Neural cell (in vitro differentiated cells): ENCODE results near the gene AHNAK2. TPM values are rescaled to one million over a fixed set of nuclear protein-coding genes. Genes with fewer than 3 reads are reported as not detected.

Experiments used
- H2AFZ ChIP-seq: fragments of 200-600, 300-800 bp; sonication (generic), shearing (Covaris generic); 2 replicates; pipeline ENCODE4 v1.6.0; 2014; ENCODE audit warnings: low read depth, mild to moderate bottlenecking, antibody characterized with exemption, low read length, moderate library complexity
- H3F3A ChIP-seq: fragments of 200-600 bp; shearing (Covaris generic); 2 replicates; pipeline ENCODE4 v1.6.1; 2016; ENCODE audit warnings: mild to moderate bottlenecking, moderate library complexity, mixed read lengths, antibody characterized with exemption, low read length; ENCODE audit not compliant: insufficient read depth, poor library complexity, severe bottlenecking
- H3K27ac ChIP-seq: fragments of 200-600, 300-800 bp; sonication (generic), shearing (Covaris generic); 2 replicates; pipeline ENCODE4 v1.5.1; 2014; ENCODE audit warnings: mild to moderate bottlenecking, low read length, moderate library complexity
- H3K27me3 ChIP-seq: fragments of 300-800, 200-600 bp; sonication (generic), shearing (Covaris generic); 2 replicates; pipeline ENCODE4 v1.6.0; 2014; ENCODE audit warnings: mild to moderate bottlenecking, low read depth, low read length, moderate library complexity; ENCODE audit not compliant: insufficient read depth
- H3K36me3 ChIP-seq: fragments of 300-800, 200-600 bp; sonication (generic), shearing (Covaris generic); 2 replicates; pipeline ENCODE4 v1.5.1; 2014; ENCODE audit warnings: mild to moderate bottlenecking, antibody characterized with exemption, low read length, moderate library complexity; ENCODE audit not compliant: insufficient read depth
- H3K4me2 ChIP-seq: fragments of 300-800, 200-600 bp; sonication (generic), shearing (Covaris generic); 2 replicates; pipeline ENCODE4 v1.6.0; 2014; ENCODE audit warnings: mild to moderate bottlenecking, low read length
- H3K4me3 ChIP-seq: fragments of 300-800, 200-600 bp; sonication (generic), shearing (Covaris generic); 2 replicates; pipeline ENCODE4 v1.5.1; 2014; ENCODE audit warnings: mild to moderate bottlenecking, low read length, moderate library complexity
- H3K79me2 ChIP-seq: fragments of 200-600 bp; shearing (Covaris generic); replicated peaks from 2 replicates; pipeline ENCODE4 v1.6.0; 2014; ENCODE audit warnings: mild to moderate bottlenecking, low read length, moderate library complexity; ENCODE audit not compliant: insufficient read depth
- H3K9ac ChIP-seq: fragments of 300-800, 200-600 bp; sonication (generic), shearing (Covaris generic); 2 replicates; pipeline ENCODE4 v1.6.1; 2016; ENCODE audit warnings: mild to moderate bottlenecking, low read length, mixed read lengths
- H3K9me2 ChIP-seq: fragments of 200-600 bp; shearing (Covaris generic); 2 replicates; pipeline ENCODE4 v1.6.1; 2016; ENCODE audit warnings: mild to moderate bottlenecking, low read length, mixed read lengths; ENCODE audit not compliant: insufficient read depth
- H3K9me3 ChIP-seq: fragments of 200-600, 300-800 bp; sonication (generic), shearing (Covaris generic); 2 replicates; pipeline ENCODE4 v1.6.1; 2016; ENCODE audit warnings: mild to moderate bottlenecking, mixed run types, low read length, moderate library complexity, mixed read lengths
- H4K20me1 ChIP-seq: fragments of 200-600 bp; shearing (Covaris generic); 2 replicates; pipeline ENCODE4 v1.6.1; 2016; ENCODE audit warnings: mild to moderate bottlenecking, mixed run types; ENCODE audit not compliant: insufficient read depth
- POLR2AphosphoS5 ChIP-seq: IDR thresholded peaks from 2 replicates; pipeline ENCODE4 v1.6.1; 2012
- REST ChIP-seq: IDR thresholded peaks from 2 replicates; pipeline ENCODE4 v1.6.1; 2012; ENCODE audit warnings: borderline replicate concordance
- SMC3 ChIP-seq: fragments of 450-650 bp; conservative IDR thresholded peaks from 2 replicates; pipeline ENCODE4 v1.6.1; 2014; ENCODE audit warnings: antibody characterized with exemption, mild to moderate bottlenecking, moderate library complexity; ENCODE audit not compliant: poor library complexity
- TAF1 ChIP-seq: IDR thresholded peaks from 2 replicates; pipeline ENCODE4 v1.6.1; 2012; ENCODE audit warnings: low read depth
- polyA plus RNA-seq: library from polyadenylated mRNA; depleted of rRNA; stranded (reverse); fragments of >200 nt; gene quantifications from 2 replicates; pipeline ENCODE4 v1.2.3, GENCODE V29; 2014
- TF ChIP-seq, protein P1 (sequence below): fragments of 450-650 bp; IDR thresholded peaks from 2 replicates; pipeline ENCODE4 v1.5.1; 2014; ENCODE audit warnings: antibody characterized with exemption, mild to moderate bottlenecking, moderate library complexity; ENCODE audit not compliant: poor library complexity, severe bottlenecking

AHNAK2 gene
- polyA plus RNA-seq, 1 donor from 2014 or later: 1.4 TPM

DNA sequence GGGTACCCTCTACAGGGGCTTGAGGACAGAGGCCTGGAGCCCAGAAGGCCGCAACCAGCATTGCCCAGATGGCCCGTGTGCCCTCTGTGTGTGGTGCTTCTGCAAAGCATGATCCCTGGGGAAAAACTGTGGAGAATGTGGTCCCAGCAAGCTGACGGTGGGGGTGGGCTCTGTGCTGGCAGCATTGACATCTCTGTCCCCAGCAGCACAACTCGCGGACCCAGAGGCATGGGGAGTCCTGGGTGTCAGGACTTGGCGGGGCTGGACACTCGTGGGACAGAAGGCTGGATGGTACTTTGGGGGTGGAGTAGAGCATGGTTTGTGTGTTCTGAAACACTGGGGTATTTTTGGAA, 11.8 kb upstream of the AHNAK2 start:
- Histone ChIP-seq H3K36me3 (no peaks in the 10 kb centered on the region), H3K9me3 (no peaks in the 10 kb centered on the region), H3F3A (no peaks in the 10 kb centered on the region), H2AFZ (no peak overlapping the region), H3K4me2 (no peak overlapping the region), H3K79me2 (no peaks in the 10 kb centered on the region), H3K27ac (no peak overlapping the region), H3K9me2 (no peaks in the 10 kb centered on the region), H4K20me1 (no peaks in the 10 kb centered on the region), H3K4me3 (no peak overlapping the region), H3K9ac (no peak overlapping the region), H3K27me3 (no peaks in the 10 kb centered on the region)
- TF ChIP-seq SMC3 (no peak), REST (no peak), POLR2AphosphoS5 (no peak), TAF1 (no peak)
- TF ChIP-seq, protein P1, sequence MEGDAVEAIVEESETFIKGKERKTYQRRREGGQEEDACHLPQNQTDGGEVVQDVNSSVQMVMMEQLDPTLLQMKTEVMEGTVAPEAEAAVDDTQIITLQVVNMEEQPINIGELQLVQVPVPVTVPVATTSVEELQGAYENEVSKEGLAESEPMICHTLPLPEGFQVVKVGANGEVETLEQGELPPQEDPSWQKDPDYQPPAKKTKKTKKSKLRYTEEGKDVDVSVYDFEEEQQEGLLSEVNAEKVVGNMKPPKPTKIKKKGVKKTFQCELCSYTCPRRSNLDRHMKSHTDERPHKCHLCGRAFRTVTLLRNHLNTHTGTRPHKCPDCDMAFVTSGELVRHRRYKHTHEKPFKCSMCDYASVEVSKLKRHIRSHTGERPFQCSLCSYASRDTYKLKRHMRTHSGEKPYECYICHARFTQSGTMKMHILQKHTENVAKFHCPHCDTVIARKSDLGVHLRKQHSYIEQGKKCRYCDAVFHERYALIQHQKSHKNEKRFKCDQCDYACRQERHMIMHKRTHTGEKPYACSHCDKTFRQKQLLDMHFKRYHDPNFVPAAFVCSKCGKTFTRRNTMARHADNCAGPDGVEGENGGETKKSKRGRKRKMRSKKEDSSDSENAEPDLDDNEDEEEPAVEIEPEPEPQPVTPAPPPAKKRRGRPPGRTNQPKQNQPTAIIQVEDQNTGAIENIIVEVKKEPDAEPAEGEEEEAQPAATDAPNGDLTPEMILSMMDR: no peak

- no peak overlapping the region for H3K4me3 ChIP-seq
- H4K20me1 ChIP-seq: no peaks in the 10 kb centered on the region
- TF ChIP-seq REST: no peak
- H3K4me2 ChIP-seq: no peak overlapping the region
- H3K27me3 ChIP-seq: no peaks in the 10 kb centered on the region
- H3K36me3 ChIP-seq: no peaks in the 10 kb centered on the region
- no peaks in the 10 kb centered on the region for H3K79me2 ChIP-seq
- H3K9me3 ChIP-seq: no peaks in the 10 kb centered on the region
- H3F3A ChIP-seq: no peaks in the 10 kb centered on the region
- no peak overlapping the region for H3K9ac ChIP-seq
- no peaks in the 10 kb centered on the region for H3K9me2 ChIP-seq
- no peak overlapping the region for H2AFZ ChIP-seq
- no peak overlapping the region for H3K27ac ChIP-seq
Measured at GRCh38 chr14:104989236-104989950, 11.2 kb upstream of the AHNAK2 start.
